Activated CD8-positive, alpha-beta memory T cell treated with anti-CD3 and anti-CD28 coated beads for 36 hours (primary cell): ENCODE measurements around the gene CD160. TPM values are rescaled to one million over a fixed set of nuclear protein-coding genes. Genes with fewer than 3 reads are reported as not detected.
"Not testable (repeated sequence)": the region's sequence is repeated elsewhere in the genome, so short reads cannot be mapped to it uniquely, and the experiment has no call there.

Source experiments
- CTCF ChIA-PET: fragments of 350-600 bp; sonication (Branson Sonifier 250); formaldehyde crosslinking; loops from one replicate; lab custom pipeline; 2021; ENCODE audit warnings: antibody characterized with exemption; lab: Charles Lee
- POLR2A ChIA-PET: fragments of 350-600 bp; sonication (Branson Sonifier 250); formaldehyde crosslinking; loops from one replicate; lab custom pipeline; 2021; ENCODE audit warnings: antibody characterized with exemption; lab: Charles Lee
- total RNA-seq, 2 experiments: library from RNA; stranded (reverse); gene quantifications; one replicate each; pipeline ENCODE4 v1.2.3, GENCODE V29; 2021

CD160 gene
- total RNA-seq, 2 experiments from 2014 or later = 49.0 to 57.8 TPM

DNA sequence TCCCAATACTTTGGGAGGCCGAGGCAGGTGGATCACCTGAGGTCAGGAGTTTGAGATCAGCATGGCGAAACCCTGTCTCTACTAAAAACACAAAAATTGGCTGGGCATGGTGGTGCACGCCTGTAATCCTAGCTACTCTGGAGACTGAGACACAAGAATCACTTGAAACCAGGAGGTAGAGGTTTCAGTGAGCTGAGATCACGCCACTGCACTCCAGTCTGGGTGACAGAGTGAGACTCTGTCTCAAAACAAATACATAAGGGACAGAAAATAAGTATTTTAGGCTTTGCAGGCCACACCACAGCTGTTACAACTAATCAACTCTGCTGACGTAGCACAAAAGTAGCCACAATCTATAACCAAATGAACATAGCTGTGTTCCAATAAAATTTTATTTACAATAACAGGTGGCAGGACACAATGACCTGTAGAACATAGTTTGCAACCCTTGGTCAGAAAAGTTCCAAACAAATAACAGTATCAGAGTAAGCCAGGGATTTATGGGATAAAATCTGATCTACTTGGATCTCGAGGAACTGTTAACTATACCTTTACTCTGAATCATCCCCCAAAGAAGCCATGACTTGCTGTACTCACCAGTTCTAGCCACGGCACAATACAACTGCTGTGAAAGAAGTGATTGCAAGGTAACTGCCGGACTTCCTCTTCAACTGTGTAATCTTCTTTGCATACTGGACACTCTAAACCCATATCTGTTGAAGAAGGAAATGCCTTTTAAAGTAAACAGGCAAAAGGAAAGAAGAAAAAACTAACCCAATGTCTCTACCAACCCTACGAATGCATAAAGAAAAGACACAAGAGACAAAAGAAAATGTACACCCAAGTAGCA lies 28.3 kb downstream of the CD160 start:
- CTCF ChIA-PET = no interaction called here

DNA sequence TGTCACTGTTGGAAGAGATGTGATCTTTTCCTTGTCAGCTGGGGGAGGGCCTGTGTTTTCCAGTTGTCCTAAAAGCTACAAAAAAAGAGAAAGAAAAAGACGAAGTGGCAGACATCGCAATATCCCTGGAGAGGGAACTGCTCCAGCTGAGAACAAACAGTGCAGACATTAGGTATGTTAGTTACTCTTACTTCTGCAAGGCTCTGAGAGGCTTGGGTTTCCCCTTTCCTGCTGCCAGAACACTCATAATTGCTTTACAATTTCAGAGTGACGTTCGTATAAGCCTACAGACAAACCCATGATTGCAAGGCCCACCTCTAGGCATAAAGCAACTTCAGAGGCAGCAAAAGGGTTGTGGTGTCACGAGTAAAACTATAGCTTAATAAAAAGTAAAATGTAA lies 31.1 kb downstream of the CD160 start:
- ChIA-PET CTCF (no interaction called here), POLR2A (no interaction called here)

More for the DNA sequence above, 28.3 kb downstream of the CD160 start:
- POLR2A ChIA-PET = no interaction called here

DNA sequence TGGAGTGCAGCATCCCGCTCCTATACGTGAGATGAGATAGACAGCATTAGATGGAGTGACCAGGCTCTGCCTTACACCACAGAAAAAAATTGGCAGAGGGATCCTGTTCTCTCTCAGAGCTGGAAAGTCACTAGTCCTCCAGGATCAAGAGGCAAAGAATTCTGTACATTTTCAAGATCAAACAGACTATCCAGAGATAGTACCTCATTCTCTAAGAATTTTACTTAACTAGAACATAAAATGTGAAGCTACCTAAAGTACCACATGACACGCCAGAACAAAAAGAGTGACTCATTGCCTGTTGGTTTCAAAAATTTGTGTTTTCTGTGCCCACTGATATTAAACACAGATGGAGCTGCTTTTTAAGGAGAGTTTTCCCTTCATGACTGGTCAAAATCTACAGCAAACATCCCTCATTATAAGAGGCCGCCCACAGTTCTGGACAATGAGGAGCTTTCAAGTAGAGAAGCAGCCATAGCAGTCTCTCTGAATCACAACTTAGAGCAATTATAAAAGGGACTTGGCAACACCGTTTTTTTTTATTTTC lies 32.3 kb downstream of the CD160 start:
- ChIA-PET POLR2A (no interaction called here), CTCF (no interaction called here)

DNA sequence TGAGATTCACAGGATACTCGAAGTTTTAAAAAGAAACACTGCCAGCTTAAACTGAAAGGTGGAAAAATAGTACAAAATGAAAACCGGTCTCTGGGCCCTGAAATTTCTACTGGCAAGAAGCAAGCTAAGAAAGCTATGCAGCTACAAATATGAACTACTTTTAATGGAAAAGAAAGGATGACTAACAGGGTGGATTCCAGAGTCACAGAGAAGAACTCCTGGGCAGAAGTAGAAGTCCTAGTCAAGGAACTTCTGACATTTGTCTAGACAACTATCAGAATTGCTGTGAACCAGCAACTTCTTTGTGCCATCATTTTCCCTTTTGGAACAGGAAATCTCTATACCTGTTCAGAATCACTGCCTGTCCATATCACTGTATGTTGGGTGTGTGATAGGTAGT lies 38.1 kb downstream of the CD160 start:
- POLR2A ChIA-PET = no interaction called here
- CTCF ChIA-PET = no interaction called here

DNA sequence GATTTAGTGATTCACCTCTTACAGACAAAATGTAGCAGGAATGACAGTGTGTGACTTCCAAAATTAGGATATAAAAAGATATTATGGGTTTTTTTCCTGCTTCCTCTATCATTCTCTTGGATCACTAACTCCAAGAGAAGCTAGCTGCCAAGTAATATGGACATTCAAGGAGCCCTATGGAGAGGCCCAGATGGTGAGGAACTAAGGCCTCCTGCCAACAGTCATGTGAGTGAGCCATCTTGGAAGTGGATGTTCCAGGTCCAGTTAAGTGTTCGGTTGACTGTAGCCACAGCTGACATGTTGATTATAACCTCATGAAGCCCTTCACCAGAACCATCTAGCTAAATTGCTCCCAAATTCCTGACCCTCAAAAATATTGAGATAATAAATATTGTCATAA lies 38.8 kb downstream of the CD160 start:
- ChIA-PET CTCF (no interaction called here), POLR2A (no interaction called here)

DNA sequence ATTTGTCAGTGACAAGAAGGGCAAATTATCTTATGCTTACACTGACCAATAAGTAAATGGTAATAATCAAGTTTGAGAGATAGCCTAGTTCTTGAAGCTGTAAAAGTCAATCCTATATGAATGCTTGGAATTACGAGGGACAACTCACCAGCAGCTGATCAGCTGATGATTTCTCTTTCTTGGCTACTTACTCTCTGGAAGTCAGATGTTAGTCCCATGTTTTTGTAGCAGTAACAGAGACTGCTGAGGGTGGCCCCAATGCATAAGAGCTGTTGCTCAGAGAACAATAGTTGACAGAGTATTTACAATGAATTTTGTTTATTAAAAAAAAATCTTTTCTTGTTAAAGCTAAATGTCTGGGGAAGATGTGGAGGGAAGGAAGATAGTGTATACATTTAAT lies 39.3 kb downstream of the CD160 start:
- ChIA-PET POLR2A (no interaction called here), CTCF (no interaction called here)

DNA sequence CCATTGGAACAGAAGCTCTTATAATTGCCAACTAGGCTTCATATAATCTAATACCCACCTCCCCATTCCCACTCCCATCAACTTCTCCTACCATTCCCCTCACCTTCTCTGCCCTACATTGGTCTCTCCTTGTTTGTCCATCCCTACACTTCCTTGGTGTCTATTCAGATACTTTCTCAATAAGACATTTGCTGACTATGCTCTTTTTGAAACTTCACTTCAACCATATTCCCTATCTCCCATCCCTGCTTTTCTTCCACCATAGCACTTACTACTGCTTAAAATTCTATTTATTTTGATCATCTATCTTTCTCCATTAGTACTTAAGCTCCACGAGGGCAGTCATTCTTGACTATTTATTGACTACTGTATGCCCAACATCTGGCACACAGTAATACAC lies 40.4 kb downstream of the CD160 start:
- CTCF ChIA-PET = interaction anchor here (1.4 kb wide), 1 partner anchor 85 kb away, joined by 4 read pairs; the partner anchor contains the start of gene NUDT17
- POLR2A ChIA-PET = no interaction called here

DNA sequence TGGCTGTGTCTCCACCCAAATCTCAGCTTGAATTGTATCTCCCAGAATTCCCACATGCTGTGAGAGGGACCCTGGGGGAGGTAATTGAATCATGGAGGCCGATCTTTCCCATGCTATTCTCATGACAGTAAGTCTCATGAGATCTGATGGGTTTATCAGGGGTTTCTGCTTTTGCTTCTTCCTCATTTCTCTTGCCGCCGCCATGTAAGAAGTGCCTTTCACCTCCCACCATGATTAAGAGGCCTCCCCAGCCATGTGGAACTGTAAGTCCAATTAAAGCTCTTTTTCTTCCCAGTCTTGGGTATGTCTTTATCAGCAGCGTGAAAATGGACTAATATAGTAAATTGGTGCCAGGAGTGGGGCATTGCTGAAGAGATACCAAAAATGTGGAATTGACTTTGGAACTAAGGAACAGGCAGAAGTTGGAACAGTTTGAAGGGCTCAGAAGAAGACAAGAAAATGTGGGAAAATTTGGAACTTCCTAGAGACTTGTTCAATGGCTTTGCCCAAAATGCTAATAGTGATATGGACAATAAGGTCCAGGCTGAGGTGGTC lies 41.2 kb downstream of the CD160 start:
- POLR2A ChIA-PET = not testable (repeated sequence)
- CTCF ChIA-PET = interaction anchor here (1.4 to 1.6 kb wide), 2 partner anchors 15 to 85 kb away, joined by 4 read pairs; partner anchors contain the start of gene NUDT17

DNA sequence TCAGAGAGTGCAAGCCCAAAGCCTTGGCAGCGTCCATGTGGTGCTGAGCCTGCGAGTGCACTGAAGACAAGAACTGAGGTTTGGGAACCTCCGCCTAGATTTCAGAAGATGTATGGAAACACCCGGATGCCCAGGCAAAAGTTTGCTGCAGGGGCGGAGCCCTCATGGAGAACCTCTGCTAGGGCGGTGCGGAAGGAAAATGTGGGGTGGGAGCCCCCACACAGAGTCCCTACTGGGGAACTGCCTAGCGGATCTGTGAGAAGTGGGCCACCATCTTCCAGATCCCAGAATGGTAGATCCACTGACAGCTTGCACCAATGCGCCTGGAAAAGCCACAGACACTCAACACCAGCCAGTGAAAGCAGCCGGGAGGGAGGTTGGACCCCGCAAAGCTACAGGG lies 42.2 kb downstream of the CD160 start:
- CTCF ChIA-PET = interaction anchor here (1.6 kb wide), 1 partner anchor 14 kb away, joined by 4 read pairs; no protein-coding TSS in a partner anchor
- POLR2A ChIA-PET = not testable (repeated sequence)

DNA sequence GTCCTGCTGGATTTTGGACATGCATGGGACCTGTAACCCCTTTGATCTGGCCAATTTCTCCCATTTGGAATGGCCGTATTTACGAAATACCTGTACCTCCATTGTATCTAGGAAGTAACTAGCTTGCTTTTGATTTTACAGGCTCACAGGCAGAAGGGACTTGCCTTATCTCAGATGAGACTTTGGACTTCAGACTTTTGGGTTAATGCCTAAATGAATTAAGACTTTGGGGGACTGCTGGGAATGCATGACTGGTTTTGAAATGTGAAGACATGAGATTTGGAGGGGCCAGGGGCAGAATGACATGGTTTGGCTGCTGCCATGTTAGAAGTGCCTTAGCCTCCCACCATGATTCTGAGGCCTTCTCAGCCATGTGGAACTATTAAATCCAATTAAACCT lies 42.7 kb downstream of the CD160 start:
- CTCF ChIA-PET = interaction anchor here (1.6 kb wide), 1 partner anchor 14 kb away, joined by 4 read pairs; no protein-coding TSS in a partner anchor
- POLR2A ChIA-PET = not testable (repeated sequence)

DNA sequence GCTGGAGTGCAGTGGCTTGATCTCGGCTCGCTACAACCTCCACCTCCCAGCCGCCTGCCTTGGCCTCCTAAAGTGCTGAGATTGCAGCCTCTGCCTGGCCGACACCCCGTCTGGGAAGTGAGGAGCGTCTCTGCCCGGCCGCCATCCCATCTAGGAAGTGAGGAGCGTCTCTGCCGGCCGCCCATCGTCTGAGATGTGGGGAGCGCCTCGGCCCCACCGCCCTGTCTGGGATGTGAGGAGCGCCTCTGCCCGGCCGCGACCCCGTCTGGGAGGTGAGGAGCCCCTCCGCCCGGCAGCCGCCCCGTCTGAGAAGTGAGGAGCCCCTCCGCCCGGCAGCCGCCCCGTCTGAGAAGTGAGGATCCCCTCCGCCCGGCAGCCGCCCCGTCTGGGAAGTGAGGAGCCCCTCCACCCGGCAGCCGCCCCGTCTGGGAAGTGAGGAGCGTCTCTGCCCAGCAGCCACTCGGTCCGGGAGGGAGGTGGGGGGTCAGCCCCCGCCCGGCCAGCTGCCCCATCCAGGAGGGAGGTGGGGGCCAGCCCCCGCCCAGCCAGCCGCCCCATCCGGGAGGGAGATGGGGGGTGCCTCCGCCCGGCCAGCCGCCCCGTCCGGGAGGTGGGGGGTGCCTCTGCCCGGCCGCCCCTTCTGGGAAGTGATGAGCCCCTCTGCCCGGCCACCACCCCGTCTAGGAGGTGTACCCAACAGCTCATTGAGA lies 45.1 kb downstream of the CD160 start:
- CTCF ChIA-PET = not testable (repeated sequence)

DNA sequence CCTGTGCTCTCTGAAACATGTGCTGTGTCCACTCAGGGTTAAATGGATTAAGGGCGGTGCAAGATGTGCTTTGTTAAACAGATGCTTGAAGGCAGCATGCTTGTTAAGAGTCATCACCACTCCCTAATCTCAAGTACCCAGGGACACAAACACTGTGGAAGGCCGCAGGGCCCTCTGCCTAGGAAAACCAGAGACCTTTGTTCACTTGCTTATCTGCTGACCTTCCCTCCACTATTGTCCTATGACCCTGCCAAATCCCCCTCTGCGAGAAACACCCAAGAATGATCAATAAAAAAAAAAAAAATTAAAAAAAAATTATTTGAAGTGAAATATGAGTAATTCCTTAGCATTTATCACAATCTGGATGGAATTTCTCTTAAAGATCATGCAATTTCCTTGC lies 45.8 kb downstream of the CD160 start:
- POLR2A ChIA-PET, CTCF ChIA-PET: not testable (repeated sequence)

More for the DNA sequence above, 45.1 kb downstream of the CD160 start:
- POLR2A ChIA-PET = not testable (repeated sequence)

DNA sequence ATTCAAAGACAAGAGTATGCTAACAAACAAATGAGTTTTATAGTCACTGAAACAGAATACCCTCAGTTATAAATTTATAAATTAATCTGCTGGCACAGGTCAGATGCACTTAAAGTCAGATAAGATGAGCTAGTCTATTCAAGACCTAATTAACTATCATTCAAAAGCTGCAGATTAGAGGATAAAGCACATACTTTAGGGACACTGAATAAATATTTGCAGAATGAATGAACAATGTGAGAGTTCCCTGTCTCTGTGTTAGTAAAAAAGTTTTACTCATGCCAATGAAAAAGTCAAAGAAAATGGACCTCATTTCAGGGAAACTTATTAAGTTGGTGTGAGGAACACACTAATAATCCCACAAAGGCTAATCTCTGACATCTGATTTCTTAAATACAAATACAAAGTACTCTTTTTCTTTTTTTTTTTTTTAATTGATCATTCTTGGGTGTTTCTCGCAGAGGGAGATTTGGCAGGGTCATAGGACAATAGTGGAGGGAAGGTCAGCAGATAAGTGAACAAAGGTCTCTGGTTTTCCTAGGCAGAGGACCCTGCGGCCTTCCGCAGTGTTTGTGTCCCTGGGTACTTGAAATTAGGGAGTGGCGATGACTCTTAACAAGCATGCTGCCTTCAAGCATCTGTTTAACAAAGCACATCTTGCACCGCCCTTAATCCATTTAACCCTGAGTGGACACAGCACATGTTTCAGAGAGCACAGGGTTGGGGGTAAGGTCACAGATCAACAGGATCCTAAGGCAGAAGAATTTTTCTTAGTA lies 46.5 kb downstream of the CD160 start:
- POLR2A ChIA-PET, CTCF ChIA-PET: not testable (repeated sequence)

DNA sequence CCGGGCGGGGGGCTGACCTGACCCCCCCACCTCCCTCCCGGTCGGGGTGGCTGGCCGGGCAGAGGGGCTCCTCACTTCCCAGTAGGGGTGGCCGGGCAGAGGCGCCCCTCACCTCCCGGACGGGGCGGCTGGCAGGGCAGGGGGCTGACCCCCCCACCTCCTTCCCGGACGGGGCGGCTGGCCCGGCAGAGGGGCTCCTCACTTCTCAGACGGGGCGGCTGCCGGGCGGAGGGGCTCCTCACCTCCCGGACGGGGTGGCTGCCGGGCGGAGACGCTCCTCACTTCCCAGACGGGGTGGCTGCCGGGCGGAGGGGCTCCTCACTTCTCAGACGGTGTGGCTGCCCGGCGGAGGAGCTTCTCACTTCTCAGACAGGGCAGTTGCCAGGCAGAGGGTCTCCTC lies 47.6 kb downstream of the CD160 start:
- CTCF ChIA-PET = not testable (repeated sequence)

DNA sequence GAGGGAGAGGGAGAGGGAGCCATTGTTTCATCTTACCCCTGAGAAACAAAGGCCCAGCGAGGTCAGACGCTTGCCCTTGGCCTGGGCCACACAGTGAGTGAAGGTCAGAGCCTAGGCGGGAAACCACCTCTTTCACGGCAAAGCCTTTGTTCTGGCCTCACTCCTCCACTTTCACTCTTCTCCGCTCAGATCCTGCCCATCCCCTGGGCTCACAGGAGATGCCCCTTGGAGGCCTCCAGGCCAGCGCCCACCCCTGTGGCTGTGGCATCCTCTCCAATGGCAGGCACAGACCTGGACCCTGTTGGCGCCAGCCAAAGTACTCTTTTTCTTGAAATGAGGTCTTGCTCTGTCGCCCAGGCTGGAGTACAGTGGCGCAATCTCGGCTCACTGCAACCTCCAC lies 48.7 kb downstream of the CD160 start:
- POLR2A ChIA-PET = interaction anchor here (0.7 kb wide), 1 partner anchor 11 kb away, joined by 3 read pairs; no protein-coding TSS in a partner anchor
- CTCF ChIA-PET = not testable (repeated sequence)

More for the DNA sequence above, 47.6 kb downstream of the CD160 start:
- POLR2A ChIA-PET = not testable (repeated sequence)

DNA sequence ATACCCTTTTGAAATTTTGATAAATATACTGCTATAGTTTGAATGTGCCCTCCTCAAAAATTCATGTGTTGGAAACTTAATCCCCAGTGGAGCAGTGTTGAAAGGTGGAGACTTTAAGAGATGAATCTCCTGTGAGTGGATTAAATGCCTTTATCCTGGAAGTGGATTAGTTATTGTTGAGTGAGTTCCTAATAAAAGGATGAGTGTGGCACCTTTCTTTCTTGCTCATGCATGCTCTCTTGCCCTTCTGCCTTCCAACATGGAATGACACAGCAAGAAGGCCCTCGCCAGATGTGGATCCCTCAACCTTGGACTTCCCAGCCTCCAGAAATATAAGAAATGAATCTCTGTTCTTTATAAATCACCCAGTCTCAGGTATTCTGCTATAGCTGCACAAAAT lies 51.8 kb downstream of the CD160 start:
- CTCF ChIA-PET = no interaction called here
- POLR2A ChIA-PET = no interaction called here

DNA sequence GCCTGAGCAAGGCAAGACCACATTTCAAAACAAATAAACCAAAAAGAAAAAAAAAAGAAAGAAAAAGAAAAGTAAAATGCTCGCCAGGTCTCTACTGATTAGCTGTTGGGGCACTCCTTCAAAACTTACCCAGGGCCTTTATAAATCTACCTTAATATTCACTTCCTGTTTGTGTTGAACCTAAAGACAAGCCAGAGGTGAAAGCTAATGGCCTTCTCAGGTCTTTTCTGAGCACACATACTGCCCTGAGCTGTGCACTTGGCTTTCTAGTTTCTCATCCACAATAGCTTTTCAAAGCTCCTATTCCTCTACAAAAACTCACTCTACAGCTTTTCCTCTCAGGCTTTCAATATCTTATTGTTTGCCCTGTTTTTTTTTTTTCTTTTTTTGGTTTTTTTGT lies 54.1 kb downstream of the CD160 start:
- ChIA-PET CTCF (interaction anchor here (0.6 kb wide), 1 partner anchor 62 kb away, joined by 4 read pairs; no protein-coding TSS in a partner anchor), POLR2A (no interaction called here)

DNA sequence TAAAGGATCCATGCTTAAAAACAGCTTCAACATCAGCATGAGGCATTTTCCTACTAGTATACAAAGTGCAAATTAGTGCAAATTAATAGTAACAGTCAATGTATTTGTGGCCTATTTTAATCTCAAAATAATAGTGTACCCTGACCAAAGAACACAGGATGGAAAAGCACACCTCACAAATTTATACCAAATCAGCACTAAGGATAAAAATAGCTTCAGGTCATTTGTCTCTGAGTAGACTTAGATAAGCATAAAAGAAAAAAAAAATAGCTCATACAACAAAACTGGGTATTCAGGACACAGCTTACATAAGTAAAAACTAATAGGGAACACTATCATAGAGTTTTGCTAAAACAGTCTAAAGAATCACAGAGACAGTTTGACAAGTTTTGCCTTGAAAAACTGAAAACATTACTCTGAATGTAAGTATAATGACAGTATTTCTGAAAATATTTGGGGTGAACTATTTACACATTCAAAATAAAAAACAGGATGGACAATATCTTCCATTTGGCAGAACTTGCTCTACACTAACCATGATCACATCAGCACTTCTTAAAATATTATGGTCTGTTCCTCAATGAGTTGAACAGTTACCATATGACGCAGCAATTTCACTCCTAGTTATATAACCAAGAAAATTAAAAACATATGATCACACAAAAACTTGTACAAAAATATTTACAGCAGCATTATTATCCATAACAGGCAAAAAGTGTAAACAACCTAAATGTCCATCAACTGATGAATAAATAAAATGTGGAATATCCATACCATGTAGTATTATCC lies 58.3 kb downstream of the CD160 start:
- ChIA-PET CTCF (no interaction called here), POLR2A (no interaction called here)
